GM18873 (cell line): ENCODE data around the gene GPR132.
"Not testable (repeated sequence)": the region's sequence is repeated elsewhere in the genome, so short reads cannot be mapped to it uniquely, and the experiment has no call there.

Source experiments
- ATAC-seq: cut with Tn5 transposase; IDR thresholded peaks from one replicate; pipeline ENCODE4 v1.9.1; 2021; ENCODE audit warnings: mild to moderate bottlenecking, moderate library complexity, moderate number of reproducible peaks; ENCODE audit not compliant: unreplicated experiment, low FRiP score

GPR132 gene

DNA sequence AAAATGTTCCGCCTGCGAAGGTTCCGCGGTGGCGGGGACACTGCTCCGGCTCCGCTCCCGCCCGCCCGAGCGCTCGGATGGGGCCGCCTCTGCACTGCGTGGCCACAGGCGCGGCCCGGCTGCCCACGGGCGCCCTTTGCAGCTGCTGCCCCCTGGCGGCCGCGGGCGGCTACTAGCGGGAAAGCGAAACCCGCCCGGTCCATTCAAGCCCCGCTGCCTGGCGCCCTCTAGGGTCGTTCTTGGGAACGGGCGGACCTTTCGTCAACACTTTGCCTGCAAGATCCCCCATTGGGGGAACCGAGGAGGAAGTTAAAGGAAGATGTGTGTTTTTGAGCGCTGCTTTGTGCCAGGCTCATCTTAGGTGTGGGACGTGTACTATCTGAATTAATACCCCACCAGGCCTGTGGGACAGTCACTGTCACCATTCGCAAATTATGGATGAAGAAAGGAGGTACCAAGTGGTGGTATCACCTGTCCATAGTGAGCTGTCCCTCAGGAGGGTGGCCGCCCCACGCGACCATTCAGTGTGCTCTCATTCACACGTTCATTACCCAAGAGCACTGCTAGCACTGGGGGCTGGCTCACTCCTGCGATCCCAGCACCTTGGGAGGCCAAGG is 19.4 kb downstream of the GPR132 start:
- ATAC-seq = no peak

DNA sequence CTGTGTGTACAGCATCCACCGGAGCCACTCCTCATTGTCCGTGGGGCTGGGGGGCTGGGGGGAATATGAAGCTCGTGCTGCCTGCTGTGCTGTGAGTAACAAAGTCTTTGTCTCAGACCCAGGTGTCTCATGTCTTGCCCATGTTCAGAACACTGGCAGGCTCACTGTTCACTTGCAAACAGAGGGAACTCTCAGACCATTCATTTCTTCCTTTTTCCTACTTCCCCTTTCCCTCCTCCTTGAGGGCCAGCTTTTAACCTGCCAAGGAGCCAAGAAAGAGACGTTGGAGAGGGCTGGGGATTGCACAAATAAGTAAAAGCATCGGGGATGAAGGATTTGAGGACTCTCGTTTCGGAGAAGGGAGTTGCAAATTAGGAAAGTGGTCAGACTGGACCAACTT is 21.6 kb downstream of the GPR132 start:
- no peak for ATAC-seq

DNA sequence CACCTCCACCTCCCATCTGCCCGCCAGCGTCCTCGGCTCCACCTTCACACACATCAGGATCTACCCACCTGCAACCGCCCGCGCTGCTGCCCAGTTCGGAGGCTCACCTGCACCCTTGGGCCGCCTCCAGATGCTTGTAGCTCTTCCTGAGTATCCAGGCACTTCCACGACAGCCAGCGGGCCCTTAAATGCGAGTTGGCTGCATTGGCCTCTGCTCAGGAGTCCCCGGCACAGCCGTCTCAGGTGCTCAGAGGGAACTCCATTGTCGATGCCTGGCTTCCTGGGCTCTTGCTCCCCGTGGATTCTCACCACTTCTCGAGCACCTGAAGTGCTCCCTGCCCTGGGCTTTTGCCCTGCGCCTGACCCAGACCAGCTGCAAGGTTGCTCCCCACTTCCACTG is 22.4 kb downstream of the GPR132 start:
- no peak for ATAC-seq

DNA sequence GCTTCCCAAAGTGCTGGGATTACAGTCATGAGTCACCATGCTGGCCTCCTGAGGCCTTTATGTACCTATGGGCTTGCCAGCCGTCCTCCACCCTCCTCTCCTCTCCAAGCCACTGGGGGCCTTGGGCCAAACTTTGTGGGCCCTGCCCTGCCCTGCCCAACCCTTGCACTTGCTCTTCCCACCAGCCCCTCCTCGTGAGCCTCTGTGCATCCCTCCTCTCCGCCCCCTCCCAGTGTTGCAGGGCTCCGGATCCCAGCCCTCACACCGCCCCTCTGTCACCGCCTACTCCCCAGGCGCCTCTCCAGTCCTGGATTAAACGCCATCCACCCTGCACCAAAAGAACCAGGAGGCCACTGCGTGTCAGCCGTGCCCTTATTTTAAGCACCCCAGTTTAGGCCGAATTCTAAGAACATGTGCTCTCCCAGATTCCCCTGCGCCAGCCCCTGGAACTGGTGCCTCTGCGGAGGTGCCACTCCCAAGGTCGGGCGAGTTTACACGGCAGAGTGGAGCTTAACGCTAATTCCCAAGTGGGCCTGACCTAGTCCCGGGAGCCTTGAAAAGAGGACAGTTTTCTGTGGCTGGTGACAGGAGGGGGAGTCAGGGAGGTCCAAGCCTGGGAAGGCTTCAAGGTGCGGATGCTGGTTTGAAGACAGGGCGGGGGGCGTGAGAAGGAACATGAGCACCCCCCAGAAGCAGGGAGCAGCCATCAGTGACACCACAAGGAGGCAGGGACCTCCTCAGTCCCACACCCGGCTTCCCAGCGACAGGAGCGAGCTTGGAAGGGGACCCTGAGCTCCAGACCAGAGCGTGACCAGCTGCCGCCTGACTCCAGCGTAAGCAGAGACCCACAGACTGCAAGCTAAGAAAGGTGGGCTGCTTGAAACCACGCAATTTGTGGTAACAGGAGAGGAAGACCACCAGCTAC is 23.1 kb downstream of the GPR132 start:
- no peak for ATAC-seq

DNA sequence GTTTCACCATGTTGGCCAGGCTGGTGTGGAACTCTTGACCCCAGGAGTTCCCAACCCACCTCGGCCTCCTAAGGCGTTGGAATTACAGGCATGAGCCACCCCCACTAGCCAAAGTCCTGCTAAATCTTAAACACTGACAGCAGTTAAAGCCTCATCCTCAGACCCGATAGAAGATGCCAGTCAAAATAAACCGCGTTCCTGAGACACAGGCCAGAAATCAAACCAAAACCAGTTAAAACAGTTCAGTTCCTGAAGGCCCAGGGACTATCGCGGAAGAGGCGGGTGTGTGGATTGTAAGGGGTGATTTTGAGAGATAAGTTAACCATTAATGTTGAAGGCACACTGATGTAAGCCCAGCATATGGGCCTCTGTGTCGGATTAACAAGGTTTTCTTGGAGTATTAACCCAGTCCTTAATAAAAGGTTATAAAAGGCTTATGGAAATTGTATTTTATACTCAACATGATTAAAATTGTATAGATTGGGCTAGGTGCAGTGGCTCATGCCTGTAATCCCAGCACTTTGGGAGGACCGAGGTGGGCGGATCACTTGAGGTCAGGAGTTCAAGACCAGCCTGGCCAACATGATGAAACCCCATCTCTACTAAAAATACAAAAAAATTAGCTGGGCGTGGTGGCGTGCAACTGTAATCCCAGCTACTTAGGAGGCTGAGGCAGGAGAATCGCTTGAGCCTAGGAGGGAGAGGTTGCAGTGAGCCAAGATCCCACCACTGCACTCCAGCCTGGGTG is 25.6 kb downstream of the GPR132 start:
- ATAC-seq = no peak

DNA sequence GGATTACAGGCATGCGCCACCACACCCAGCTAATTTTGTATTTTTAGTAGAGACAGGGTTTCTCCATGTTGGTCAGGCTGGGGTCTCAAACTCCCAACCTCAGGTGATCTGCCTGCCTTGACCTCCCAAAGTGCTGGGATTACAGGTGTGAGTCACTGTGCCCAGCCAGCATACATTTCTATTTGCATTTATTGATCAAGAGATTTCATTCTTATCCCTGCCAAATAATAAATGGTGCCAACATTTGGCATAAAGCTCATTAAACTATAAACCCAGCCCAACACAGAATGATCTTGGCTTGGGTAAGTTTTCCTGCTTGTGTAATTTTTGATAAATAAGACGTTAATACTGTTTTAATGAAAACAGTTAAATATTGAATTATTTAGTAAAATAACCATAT is 29.6 kb downstream of the GPR132 start:
- not testable (repeated sequence) for ATAC-seq

DNA sequence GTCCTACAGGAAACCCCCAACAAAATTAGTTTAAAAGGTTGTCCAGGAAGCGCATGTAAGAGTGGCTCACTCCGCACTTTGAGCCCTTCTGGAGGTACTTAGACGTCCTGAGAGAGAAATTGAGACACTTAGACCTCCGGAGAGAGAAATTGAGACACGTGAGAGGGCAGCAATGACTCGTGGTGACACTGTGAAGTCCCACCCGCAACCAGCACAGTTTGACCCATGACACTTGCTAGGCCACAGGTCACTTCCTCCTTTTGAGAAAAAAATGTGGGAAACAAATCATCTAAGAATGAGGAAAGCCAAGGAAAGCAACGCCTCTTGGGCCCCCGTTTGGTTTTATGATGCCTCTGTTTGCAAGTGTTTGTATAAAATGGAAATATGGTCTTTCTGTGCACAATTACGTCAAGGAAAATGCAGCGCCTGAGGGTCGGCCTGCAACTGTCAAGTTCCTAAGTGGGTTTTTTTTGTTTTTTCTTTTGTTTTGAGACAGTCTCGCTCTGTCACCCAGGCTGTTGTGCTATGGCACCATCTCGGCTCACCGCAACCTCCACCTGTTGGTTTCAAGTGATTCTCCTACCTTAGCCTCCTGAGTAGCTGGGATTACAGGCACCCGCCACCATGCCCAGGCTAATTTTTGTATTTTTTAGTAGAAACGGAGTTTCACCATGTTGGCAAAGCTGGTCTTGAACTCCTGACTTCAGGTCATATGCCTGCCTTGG is 30.8 kb downstream of the GPR132 start:
- no peak for ATAC-seq

DNA sequence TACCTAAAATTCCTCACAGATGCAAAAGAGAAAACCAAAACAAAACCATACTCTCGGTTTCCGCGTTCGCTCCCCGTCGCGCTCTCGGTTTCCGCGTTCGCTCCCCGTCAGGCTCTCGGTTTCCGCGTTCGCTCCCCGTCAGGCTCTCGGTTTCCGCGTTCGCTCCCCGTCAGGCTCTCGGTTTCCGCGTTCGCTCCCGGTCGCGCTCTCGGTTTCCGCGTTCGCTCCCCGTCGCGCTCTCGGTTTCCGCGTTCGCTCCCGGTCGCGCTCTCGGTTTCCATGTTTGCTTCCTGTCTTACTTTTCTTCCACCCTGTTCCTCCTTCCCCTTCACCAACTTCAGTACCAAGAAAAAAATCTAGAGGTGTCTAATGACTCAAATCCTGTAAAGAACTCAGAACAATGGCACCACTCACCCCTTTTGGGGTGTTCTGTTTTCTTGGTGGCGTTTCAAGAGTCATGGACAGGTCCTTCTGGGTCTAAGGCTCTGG is 31.8 kb downstream of the GPR132 start:
- ATAC-seq = not testable (repeated sequence)

DNA sequence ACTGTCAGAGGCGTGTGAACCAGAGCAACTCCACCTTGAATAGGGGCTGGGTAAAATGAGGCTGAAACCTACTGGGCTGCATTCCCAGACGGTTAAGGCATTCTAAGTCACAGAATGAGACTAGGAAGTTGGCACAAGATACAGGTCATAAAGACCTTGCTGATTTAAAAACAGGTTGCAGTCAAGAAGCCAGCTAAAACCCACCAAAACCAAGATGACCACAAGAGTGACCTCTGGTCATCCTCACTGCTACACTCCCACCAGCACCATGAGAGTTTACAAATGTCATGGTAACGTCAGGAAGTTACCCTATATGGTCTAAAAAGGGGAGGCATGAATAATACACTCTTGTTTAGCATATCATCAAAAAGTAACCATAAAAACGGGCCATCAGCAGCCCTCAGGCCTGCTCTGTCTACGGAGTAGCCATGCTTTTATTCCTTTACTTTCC is 32.8 kb downstream of the GPR132 start:
- not testable (repeated sequence) for ATAC-seq

DNA sequence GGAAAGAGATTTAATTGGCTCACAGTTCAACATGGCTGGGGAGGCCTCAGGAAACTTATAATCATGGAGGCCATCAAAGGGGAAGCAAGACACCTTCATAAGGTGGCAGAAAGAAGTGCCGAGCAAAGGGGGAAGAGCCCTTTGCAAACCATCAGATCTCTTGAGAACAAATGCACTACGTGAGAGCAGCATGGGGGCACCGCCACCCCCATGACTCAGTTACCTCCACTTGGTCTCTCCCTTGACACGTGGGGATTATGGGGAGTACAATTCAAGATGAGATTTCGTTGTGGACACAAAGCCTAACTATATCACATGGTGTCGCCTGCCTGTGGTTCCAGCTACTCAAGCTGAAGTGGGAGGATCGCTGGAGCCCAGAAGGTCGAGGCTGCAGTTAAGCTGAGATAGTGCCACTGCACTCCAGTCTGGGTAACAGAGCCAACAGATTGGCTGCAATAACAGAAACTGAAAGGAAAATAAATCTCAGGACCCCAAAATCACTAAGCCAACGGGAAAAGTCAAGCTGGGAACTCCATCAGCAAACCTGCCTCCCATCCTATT is 34.3 kb downstream of the GPR132 start:
- no peak for ATAC-seq

DNA sequence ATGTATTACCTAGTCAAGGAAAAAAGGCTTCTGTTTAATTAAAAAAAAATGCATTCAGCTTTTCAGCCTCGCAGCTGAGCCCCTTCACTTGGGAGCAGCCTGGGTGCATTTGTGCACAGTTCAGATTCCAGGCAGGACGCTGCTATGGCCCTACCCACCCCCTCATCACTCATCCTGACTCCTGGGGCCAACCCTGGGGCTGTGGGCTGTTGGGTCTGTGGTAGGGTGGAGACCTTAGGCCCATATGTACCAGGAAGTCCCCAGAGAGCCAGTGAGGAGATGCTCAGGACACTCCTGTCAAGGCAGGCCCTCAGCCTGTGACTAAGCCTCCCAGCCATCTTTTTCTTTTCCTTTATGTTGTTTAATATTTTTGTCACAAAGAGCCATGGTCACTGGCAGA is 35.0 kb downstream of the GPR132 start:
- no peak for ATAC-seq

DNA sequence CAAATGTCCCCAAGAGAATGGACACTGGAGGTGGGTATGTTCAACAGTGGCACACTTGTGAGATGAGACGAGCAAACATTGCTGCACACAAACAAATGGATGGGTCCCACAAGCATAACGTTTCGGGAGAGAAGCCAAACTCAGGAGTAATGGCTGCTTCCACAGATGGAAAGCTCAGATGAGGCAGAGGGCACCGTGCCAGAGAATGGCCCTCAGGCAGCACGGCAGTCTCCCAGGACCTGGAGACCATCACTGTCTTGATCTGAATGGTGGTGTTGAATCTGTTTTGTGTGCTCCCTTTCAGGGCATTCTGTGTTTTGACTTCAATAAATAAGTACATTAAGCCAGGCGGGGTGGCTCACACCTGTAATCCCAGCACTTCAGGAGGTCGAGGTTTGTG is 35.8 kb downstream of the GPR132 start:
- ATAC-seq = no peak

DNA sequence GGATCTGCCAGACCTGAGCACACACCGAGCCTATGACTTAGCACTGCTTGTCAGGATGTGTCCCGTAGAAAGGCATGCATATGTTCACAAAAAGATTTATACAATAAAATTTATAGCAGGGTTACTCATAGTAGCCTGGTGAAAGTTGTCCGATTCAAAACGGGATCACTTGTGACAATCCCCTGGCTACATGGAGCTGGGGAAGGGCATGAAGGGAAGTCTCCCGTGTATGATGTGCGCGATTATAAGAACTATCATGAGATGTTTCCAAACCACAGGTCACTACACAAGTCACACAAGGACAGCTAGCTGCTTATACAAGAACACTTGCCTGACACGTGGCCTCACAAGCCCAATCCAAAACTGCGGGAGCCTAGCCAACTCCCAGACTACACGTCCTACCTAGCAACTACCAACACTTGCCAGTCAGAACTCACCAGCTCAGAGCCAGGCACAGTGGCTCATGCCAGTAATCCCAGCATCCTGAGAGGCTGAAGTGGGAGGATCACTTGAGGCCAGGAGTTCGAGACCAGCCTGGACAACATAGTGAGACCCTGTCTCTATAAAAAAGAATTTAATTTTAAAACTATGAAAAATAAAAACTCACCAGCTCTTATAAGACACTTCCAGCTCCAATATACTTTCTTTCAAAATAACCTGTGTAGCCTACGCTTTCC is 36.8 kb downstream of the GPR132 start:
- no peak for ATAC-seq

DNA sequence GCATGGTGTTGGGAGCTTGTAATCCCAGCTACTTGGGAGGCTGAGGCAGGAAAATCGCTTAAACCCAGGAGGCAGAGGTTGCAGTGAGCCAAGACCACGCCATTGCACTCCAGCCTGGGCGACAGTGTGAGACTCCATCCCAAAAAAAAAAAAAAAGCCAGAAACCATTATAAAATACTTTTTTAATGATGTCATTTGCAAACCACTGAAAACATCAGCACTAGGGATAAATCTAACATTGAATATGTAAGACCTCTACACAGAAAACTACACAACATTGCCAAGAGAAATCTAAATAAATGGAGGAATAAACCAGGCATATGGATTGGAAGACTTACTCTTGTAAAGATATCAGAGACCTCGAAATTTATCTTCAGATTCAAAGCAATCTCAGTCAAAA is 37.5 kb downstream of the GPR132 start:
- not testable (repeated sequence) for ATAC-seq

DNA sequence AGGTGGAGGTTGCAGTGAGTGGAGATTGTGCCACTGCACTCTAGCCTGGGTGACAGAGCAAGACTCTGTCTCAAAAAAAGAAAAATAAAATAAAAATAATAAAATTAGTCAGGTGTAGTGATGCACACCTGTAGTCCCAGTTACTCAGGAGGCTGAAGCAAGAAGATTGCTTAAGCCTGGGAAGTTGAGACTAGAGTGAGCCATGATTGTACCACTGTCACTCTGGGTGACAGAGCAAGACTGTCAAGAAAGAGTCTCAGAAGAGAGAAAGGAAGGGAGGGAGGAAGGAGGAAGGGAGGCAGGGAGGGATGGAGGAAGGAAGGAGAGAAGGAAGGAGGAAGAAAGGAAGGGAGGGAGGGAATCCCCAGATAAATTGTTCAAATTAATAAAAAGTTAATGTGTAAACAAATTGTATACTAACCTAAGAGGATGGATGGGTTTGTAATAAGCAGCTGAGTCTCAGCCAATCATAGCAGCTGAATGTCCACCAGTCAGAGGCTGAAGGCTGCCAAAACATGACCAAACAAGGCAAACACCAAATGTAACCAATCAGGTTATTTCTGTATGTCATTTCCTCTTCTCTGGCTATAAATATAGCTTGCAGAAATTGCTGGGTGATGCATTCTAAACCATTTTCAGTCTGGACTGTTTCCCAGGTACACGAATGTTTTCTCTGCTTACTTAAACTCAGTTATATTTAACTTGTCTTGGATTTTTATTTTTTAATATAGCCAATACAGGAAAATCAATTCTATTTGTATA is 38.2 kb downstream of the GPR132 start:
- ATAC-seq = no peak

DNA sequence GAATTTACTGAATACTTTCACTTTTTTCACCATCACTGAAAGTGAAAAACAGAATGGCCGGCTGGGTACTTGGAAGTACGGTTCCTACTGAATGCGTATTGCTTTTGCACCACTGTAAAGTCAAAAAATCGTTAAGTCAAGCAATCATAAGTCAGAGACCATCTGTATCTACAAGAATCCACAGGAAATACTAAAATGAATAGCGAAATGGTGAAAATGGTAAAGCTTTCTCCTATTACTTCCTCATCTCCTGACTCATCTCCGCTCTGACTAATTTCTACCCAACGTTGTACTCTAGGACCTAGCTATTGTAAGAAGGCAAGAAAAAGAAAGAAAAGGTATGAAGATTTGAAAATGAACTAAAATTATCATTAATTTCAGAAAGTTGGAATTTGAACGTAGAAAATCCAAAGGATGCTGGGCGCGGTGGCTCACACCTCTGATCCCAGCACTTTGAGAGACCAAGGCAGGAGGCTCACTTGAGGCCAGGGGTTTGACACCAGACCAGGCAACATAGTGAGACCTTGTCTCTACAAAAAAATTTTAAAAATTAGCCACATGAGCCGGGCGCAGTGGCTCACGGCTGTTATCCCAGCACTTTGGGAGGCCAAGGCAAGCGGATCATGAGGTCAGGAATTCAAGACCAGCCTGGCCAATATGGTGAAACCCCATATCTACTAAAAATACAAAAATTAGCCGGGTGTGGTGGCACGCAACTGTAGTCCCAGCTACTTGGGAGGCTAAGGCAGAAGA is 39.0 kb downstream of the GPR132 start:
- no peak for ATAC-seq

DNA sequence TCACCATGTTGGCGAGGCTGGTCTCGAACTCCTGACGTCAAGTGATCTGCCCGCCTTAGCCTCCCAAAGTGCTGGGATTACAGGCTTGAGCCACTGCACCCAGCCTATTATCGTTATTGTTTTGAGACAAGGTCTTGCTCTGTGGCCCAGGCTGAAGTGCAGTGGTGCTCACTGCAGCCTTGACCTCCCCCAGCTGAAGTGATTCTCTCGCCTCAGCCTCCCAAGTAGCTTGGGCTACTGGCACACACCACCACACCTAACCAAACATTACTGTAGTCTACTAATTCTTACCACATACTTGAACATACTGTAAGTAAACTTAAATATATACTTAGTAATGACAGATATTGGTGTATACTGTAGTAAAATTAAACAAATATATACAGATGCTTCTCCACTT is 39.8 kb downstream of the GPR132 start:
- no peak for ATAC-seq
